ENCODE results near the gene NDUFC1. TPM values are rescaled to one million over a fixed set of nuclear protein-coding genes. Genes with fewer than 3 reads are reported as not detected.
A peak's percentile ranks its signal among the peaks of the same experiment; 100 is the strongest.

The NDUFC1 gene
- total and polyA plus RNA-seq, 2 of the 4 experiments (the other 2 are of a cell fraction) = 25.1 to 65.1 TPM

GRCh38 chr4:139273835-139274234, 28.4 kb downstream of the NDUFC1 start:
- no peaks in the 10 kb centered on the region for H3K9me3 ChIP-seq (ENCODE audit: control insufficient read depth, insufficient read depth, low read length)
- H3K4me2 ChIP-seq (ENCODE audit: low read depth, low read length) = no peak overlapping the region
- no peak overlapping the region for H4K5ac ChIP-seq (ENCODE audit: low read depth, low read length)
- H3K36me3 ChIP-seq (ENCODE audit: control insufficient read depth, insufficient read depth, low read length) = 0 out of 2 replicates have a peak, but pooled peaks cover 1% of the 10 kb centered on the region
- H4K20me1 ChIP-seq (ENCODE audit: insufficient read depth, low read length) = no peaks in the 10 kb centered on the region
- H3K23ac ChIP-seq (ENCODE audit: low read depth, low read length) = no peak overlapping the region
- DNase-seq (no peak), ATAC-seq (ENCODE audit: low read depth) (no peak)
- POLR2A ChIA-PET (ENCODE audit: unreplicated experiment) = no interaction called here
- CTCF ChIA-PET = no interaction called here
- TF ChIP-seq SMC3 (IDR thresholded peaks at IDR 0.05; ENCODE audit: low read depth, low read length) (no peak), POLR2A (IDR thresholded peaks at IDR 0.05; ENCODE audit: low read depth, low read length) (no peak), MAFK (IDR thresholded peaks at IDR 0.05; ENCODE audit: low read depth, low read length) (peak; percentile 38; the same call in 1 of the 2 replicates)
- no peak overlapping the region for H3K4ac ChIP-seq (ENCODE audit: low read depth, low read length)
- H2AK9ac ChIP-seq (replicated peaks; ENCODE audit: low read depth, low read length, poor library complexity) = no peak overlapping the region
- intact Hi-C loops (cut with micrococcal nuclease) (no loop called here), in situ Hi-C loops (cut with MboI; ENCODE audit: low sequenced_read_pairs) (no loop called here), dilution Hi-C loops (cut with HindIII; ENCODE audit: low sequenced_read_pairs, unreplicated experiment) (no loop called here)
- no peak overlapping the region for H4K91ac ChIP-seq (ENCODE audit: insufficient read depth, low read depth, low read length)
- H3K27me3 ChIP-seq (ENCODE audit: control insufficient read depth, insufficient read depth, low read length) = no peaks in the 10 kb centered on the region
- no peak overlapping the region for H3K18ac ChIP-seq (ENCODE audit: low read depth, low read length)
- H3K4me3 ChIP-seq (ENCODE audit: insufficient read depth, low read depth, low read length) = no peak overlapping the region
- BruUV-seq (replicated peaks) = no TSS peak
- no peaks in the 10 kb centered on the region for H3K9me1 ChIP-seq (ENCODE audit: insufficient read depth, low read length)
- H2BK15ac ChIP-seq (ENCODE audit: low read depth, low read length) = no peak overlapping the region
- H2AK5ac ChIP-seq (ENCODE audit: low read depth, low read length) = no peak overlapping the region
- H3K4me1 ChIP-seq (ENCODE audit: control insufficient read depth, insufficient read depth, low read length) = no peaks in the 10 kb centered on the region
- H3K27ac ChIP-seq (ENCODE audit: insufficient read depth, low read length) = no peak overlapping the region
- no peak overlapping the region for H2BK5ac ChIP-seq (ENCODE audit: low read depth, low read length, poor library complexity, severe bottlenecking)
- H3K56ac ChIP-seq (ENCODE audit: extremely low read depth, insufficient read depth, low read length) = no peak overlapping the region
- H3K9ac ChIP-seq (ENCODE audit: low read depth, low read length) = no peak overlapping the region
- H2BK20ac ChIP-seq (ENCODE audit: low read depth, low read length) = no peak overlapping the region
- H2AFZ ChIP-seq (replicated peaks; ENCODE audit: low read length, poor library complexity) = no peak overlapping the region
- H2BK120ac ChIP-seq (ENCODE audit: low read depth, low read length) = no peak overlapping the region
- peaks cover 1 to 5% of the 10 kb centered on the region in 2 experiments; a peak in 3 of 4 replicates for H3K79me1 ChIP-seq (ENCODE audit: low read depth in 1 of 2, low read length in 2 of 2)
- WGBS, 2 experiments (ENCODE audit: extremely low coverage in 2 of 2, insufficient read length in 1 of 2) = 100% methylated on average over 1 of the region's 1 CpG; no CpG with 5 or more reads in 1 of the 2 experiments
- no peak overlapping the region for H4K8ac ChIP-seq (ENCODE audit: low read depth in 2 of 2, low read length in 2 of 2)
- H3K14ac ChIP-seq (replicated peaks; ENCODE audit: low read depth, low read length) = no peak overlapping the region

All from IMR-90 (cell line).